SKM-1 (cell line): Measurements from ENCODE around the gene P2RY4.
"Not testable (repeated sequence)": the region's sequence is repeated elsewhere in the genome, so short reads cannot be mapped to it uniquely, and the experiment has no call there.

Source experiments
- DNase-seq: peaks from one replicate; lab custom pipeline; 2025; ENCODE audit not compliant: unreplicated experiment; lab: John Stamatoyannopoulos, UW

P2RY4 gene

DNA sequence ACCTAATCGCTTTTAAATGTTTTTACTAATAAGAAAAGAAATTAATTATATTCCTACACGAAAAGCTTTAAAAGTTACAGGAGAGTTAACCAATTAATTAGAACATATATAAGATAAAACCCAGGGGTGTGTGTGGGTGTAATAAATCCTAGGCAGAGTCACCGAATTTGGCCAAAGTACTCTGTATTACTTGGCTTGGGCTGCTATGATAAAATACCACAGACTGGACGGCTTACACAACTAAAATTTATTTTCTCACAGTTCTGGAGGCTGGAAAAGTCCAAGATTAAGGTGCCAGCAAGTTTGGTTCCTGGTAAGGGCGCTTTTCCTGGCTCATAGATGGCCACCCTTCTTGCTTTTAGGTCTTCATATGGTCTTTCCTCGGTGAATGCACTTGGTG is 15.1 kb downstream of the P2RY4 start:
- DNase-seq, result no peak

DNA sequence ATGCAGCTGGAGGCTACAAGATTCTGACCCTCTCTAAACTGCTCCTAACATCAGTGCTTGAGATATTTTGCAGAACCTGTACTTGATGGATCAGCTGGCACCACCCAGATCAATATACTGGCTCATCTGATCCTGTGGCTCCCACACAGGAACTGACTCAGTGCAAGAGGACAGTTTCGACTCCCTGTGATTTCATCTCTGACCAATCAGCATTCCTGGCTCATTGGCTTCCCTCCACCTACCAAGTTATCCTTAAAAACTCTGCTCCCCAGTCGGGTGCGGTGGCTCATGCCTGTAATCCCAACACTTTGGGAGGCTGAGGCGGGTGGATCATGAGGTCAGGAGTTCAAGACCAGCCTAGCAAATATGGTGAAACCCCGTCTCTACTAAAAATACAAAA is 16.4 kb downstream of the P2RY4 start:
- DNase-seq, result not testable (repeated sequence)

DNA sequence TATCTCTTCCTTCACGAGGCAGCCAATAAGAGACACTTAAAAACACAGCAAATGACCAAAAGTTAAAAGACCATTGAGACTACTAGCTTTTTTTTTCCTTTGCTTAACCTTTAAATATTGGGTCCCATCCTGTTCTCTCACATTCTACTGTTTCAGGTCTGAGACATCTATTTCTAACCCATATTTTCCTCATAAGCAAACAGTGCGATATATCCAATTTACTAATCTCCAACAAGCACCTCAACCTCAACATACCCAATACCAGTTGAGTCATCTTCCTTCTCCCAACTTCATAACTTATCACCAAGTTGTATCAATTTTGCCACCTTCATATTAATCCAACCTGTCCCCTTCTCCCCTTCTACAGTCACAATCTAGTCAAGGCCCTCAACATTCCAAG is 18.5 kb downstream of the P2RY4 start:
- DNase-seq, result no peak

DNA sequence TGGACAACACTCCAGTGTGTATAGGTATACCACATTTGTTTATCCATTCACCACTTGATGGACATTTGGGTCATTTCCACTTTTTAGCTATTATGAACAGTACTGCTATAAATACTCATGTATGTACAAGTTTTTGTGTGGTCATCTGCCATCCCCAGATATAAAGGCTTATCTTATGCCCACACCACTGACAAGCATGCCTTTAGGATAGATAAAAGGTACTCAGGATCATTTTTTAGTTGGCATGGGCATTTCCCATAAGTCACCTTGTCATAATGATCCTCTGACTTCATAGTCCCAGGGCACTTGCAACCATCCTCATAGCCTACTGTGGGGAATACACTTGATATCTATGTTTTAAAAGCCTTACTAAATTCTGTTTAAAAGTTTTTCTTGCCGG is 19.3 kb downstream of the P2RY4 start:
- no peak for DNase-seq

DNA sequence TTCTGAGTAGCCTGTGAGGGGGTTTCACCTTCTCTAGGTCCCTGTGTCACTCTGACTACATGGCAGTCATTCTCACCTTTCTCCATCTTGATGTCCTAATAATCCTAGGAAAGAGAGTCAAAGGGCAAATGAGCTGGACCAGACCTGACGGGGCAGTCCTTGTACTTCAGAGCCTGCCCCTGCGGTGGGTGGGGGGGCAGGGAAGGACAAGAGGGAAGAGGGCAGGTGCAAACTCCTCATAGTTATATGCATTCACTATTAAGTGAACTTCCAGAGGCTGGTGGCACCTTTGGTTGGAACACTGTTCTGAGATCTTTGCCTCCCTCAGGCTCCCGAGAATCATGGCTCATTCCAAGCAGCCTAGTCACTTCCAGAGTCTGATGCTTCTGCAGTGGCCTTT is 25.6 kb downstream of the P2RY4 start, which contains the start of gene AWAT1:
TSS of gene AWAT1 (plus strand) at position 301 of the 400 bp plus-strand sequence. CDS start at position 342, 41 bp downstream.
- DNase-seq, result no peak

DNA sequence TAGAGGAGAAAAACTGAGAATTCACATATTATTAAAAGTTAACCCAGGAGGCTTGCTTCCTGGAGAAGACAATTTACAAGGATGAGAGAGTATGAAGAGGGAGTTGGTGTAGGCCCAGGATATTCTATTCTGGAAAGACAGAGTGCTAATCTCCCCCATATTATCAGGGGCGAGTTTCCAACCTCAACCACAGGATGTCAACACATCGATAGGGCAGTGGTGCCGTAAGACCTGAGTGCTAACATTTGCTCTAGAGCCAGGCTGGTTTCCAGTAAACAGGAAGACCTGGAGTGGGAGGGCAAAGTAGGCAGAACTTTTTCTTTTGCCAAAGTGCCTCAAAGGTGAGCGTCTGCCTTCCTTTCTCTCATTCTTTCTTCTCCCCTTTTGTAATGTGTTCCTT is 28.3 kb downstream of the P2RY4 start:
- DNase-seq, result no peak

DNA sequence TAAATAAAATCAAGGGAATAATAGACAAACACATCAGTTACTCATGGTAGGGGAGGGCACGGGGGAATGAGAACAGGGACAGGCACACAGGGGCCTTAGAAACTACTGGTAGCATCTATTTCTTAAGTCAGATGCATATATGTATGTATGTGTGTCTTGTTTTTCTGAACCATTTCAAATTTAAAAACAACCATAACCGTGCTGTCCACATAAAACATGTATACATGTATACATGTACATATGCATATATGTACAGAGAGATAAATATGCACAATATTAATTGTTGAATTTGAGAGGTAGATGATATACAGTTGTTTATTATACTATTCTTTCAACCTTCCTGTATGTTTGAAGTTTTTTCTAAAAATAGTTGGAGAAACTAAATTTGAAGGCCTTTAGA is 33.3 kb downstream of the P2RY4 start:
- DNase-seq, result no peak

DNA sequence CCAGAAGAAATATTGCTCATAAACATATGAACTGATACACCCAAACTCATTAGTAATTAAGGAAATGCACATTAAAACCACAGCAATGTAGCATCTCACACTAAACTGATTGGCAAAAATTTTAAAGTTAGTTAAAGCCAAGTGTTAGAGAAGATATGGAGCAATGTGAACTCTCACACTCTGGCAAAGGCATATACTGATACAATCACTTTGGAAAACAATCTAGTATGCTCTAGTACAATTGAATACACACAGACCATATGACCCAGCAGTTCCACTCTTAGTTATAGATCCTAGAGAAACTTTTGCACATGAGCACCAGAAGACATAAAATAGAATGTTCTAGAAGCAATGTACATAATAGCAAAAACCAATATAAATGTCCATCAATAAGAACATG is 34.0 kb downstream of the P2RY4 start:
- DNase-seq, result no peak

DNA sequence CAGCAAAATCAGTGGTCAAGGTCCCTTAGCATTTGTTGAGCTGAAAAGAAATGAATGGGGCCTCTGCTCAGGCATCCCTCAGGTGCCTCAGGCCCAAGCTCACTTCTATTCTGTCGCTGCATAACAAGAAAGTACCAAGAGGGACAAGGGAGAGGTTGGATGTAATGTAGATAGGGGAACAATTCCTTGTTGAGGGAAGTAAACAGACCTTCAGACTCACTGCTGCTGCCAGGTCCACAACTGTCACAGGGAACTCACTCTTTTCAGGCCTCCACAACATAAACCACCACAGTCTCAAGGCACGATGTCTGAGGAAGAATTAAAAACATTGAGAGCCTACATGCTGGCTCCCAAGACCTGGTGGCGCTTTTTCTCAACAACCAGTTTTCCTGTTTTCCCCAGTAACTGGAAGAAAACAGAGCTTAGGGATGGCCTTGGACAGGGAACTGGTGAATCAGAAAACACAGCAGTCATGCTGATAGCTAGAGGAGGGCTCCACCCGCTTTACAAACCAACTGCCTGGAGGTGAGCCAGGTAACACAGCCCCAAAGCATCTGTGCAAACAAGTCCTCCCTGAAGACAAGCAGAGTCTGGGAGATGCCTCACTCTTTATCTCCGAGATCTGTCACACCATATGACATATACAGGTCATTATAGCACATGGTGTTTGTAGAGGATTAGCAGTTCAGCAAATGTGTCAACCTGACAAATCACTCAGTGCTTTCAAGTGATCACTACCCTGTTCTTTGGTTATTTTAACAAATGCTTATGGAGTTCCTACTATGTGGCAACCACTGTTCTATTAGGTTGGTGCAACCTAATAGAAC is 39.9 kb downstream of the P2RY4 start:
- no peak for DNase-seq

DNA sequence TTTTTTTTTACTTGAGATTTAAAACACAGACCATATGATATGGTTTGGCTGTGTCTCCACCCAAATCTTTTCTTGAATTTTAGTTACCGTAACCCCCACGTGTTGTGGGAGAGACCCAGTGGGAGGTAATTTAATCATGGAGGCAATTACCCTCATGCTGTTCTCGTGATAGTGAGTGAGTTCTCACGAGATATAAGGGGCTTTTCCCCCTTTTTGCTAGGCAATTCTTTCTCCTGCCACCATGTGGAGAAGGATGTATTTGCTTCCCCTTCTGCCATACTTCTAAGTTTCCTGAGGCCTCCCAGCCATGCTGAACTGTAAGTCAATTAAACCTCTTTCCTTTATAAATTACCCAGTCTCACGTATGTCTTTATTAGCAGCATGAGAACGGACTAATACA is 50.4 kb downstream of the P2RY4 start:
- DNase-seq, result not testable (repeated sequence)

DNA sequence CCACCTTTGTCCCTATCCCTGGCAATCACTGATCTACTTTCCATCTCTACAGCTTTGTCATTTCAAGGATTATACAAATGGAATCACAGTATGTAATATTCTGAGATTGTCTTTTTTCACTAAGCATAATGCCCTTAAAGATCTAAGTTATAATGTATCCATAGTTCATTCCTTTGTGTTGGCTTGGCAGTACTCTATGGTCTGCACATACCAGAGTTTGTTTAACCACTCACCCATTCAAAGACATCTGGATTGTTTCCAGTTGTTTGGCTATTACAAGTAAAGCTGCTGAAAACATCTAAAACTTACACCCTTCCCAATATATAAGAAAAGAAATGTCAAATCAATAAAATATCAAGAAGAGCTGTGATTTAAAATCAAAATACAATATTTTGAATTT is 51.5 kb downstream of the P2RY4 start:
- DNase-seq, result no peak
